ENCODE data around the gene ADTRP.

- TF ChIP-seq EZH2 (IDR thresholded peaks at IDR 0.05) (no peak), CTCF (IDR thresholded peaks at IDR 0.05 in 2 of 3, conservative IDR thresholded peaks at IDR 0.05 in 1 of 3; ENCODE audit: borderline replicate concordance in 1 of 3, insufficient read depth in 1 of 3, low read depth in 2 of 3, low read length in 2 of 3) (no peak), CEBPB (IDR thresholded peaks at IDR 0.05; ENCODE audit: low read depth) (no peak), JUND (IDR thresholded peaks at IDR 0.05) (no peak), EZH2phosphoT487 (IDR thresholded peaks at IDR 0.05; ENCODE audit: borderline replicate concordance) (no peak), POLR2A (IDR thresholded peaks at IDR 0.05; ENCODE audit: borderline replicate concordance, extremely low read depth, insufficient read depth, insufficient read length) (no peak), RAD21 (IDR thresholded peaks at IDR 0.05; ENCODE audit: low read depth) (no peak), POLR2AphosphoS5 (IDR thresholded peaks at IDR 0.05; ENCODE audit: low read depth, low read length) (no peak), SIN3A (IDR thresholded peaks at IDR 0.05; ENCODE audit: low read depth) (no peak), REST (IDR thresholded peaks at IDR 0.05; ENCODE audit: low read depth) (no peak), ZNF274 (IDR thresholded peaks at IDR 0.05; ENCODE audit: low read depth, low read length) (no peak), MAX (IDR thresholded peaks at IDR 0.05) (no peak), EGR1 (IDR thresholded peaks at IDR 0.05; ENCODE audit: low read depth) (no peak), ZBTB33 (IDR thresholded peaks at IDR 0.05; ENCODE audit: extremely low read depth, insufficient replicate concordance, low read length) (no peak)
Measured at GRCh38 chr6:11729076-11729475, 49.5 kb downstream of the ADTRP start.

All from HCT116 (cell line).